Activated CD8-positive, alpha-beta memory T cell treated with anti-CD3 and anti-CD28 coated beads, Interleukin-2, amount 50 U/mL, for 1 hour (primary cell): ENCODE data around the gene RAP1B.

ENCODE experiments used
- DNase-seq: peaks from one replicate; pipeline ENCODE4 v3.0.0-alpha.2; 2020; ENCODE audit errors: extremely low read depth

Gene RAP1B

DNA sequence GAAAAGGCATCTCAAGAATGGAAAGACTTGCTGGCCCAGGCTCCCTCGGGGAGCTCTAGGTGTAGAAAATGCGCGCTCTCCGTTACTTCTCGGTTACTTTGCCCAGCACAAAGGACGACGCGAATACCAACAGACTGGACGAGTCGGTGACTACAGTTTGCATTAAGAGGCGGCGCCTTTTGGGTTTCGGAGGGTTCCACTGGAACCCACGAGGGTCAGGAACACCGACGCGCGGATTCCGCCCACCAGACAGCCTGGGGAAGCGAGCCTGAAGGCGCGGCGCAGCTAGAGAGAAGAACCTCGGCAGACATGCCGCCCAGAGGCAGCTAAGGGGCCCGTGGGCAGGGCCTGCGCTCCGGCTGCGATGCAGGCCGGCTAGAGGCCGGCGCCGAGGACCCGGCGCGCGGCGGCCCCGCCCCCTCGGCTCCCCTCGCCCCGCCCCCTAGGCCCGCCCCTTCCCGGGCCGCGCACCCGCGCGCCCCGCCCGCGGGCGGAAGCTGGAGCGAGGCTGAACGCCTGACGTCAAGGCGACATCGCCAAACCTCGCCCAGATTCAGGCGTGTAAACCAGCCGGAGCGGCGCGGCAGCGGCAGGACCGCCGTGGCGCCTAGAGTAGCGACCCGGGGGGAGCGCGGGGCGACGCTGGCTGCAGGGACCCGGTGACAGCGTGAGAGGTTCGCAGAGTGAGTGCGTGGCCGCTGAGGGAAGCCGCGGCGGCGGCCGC is at the start of gene RAP1B:
TSS of gene RAP1B (plus strand) at position 530 of the 724 bp plus-strand sequence. CDS start 37,826 bp downstream, outside the sequence.
- DNase-seq = peak; percentile 60

DNA sequence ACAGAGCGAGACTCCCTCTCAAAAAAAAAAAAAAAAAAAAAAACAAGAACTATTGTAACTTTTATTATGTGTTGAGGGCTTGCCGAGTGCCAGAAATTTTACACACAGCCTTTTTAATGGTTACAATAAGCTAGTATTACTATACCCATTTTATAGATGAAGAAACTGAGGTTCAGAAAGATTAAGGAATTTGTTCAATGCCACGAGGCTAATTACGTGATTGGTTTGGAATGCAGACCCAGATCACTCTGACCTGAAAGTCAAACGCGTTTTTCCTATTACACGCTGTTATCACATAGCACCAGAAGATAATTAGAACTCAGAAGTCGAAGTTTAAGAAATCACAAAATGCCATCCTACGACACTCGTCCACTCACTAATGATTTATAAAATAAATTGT is 48.9 kb upstream of the RAP1B start:
- DNase-seq = no peak

- DNase-seq = no peak
These were observed 46.5 kb upstream of the RAP1B start for GRCh38 chr12:68564166-68564565.

- DNase-seq = no peak
These were observed 45.3 kb upstream of the RAP1B start for GRCh38 chr12:68565391-68565903.

DNA sequence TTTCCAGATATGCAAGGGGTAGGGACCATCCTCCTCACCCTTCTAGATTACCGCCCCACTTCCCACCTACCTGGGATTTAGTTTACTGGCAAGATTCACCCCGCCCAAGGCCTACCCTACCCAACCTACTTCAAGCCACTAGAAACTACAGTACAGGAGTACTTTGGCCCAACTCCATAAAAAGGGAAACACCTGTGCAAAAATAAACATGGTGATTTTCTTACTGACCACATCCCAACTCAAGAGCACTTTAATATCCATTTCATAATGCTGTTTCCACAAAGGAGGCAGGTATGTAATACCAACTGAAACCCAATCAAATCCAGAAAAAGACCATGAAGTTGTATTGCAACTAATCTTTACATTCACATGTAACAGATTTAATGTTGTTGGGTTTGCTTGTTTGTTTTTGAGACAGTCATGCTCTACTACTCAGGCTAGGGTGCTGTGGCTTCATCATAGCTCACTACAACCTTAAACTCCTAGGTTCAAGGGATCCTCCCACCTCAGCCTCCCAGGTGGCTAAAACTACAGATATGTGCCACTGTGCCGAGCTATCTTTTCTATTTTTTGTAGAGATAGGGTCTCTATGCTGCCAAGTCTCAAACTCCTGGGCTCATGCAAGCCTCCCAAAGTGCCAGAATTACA is 41.7 kb upstream of the RAP1B start:
- DNase-seq = no peak

- DNase-seq = no peak
These were observed 38.0 kb upstream of the RAP1B start for GRCh38 chr12:68572661-68573060.

DNA sequence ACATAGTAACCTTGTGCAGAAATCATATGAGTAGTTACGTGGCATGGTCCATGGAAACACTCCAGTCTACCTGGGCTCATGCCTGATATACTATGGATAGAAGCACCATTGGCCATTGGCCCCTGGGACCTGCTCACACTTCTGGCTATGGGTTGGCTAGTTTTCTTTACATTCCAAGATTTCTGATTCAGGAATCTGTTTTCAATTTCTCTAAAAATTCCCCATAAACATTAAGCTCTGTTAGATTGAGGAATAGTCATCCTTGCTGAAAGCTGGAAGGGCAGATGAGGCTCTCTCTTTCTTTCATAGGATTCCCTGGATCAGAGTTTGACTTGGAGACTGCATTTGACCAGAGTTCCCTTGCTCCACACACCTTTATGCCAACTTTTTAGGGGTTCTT is 37.3 kb upstream of the RAP1B start:
- DNase-seq = no peak

GRCh38 chr12:68577949-68578348 is 32.8 kb upstream of the RAP1B start:
- no peak for DNase-seq

GRCh38 chr12:68578765-68579164 is 31.9 kb upstream of the RAP1B start:
- DNase-seq = no peak

DNA sequence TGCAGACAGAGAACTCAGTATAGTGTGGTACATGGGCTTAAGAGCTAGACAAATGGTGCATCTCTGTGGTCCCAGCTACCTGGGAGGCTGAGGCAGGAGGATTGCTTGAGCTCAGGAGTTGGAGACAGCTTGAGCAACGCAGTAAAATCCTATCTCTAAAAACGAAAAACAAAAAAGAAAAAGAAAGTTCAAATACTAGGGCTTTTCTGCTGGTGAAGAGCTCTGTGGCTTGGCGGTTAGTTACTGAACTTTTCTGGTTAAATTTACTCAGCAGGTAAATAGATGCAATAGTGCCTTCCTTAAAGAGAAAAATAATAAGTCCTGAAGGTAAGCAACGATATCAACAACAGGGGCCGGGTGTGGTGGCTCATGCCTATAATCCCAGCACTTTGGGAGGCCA is 31.4 kb upstream of the RAP1B start:
- no peak for DNase-seq

- DNase-seq = no peak
These were observed 29.8 kb upstream of the RAP1B start for GRCh38 chr12:68580911-68581310.

DNA sequence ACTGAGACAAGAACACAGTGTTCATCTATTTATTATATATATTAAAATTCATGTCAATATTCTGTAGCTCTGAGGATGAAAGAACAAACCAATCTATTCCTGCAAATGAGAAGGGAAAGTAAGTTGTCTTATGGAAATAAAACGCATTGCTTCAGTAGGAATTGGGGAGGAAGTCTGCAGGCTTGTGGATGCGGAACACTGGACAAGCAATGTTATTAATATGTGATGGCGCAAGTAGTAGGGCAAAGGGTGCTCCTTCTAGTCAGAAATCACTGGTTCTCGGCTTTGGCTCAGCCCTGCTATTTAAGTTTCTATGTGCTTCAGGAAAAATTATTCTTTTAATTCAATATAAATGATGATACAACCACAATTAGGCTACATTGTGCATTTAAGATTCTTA is 28.8 kb upstream of the RAP1B start:
- DNase-seq = no peak

DNA sequence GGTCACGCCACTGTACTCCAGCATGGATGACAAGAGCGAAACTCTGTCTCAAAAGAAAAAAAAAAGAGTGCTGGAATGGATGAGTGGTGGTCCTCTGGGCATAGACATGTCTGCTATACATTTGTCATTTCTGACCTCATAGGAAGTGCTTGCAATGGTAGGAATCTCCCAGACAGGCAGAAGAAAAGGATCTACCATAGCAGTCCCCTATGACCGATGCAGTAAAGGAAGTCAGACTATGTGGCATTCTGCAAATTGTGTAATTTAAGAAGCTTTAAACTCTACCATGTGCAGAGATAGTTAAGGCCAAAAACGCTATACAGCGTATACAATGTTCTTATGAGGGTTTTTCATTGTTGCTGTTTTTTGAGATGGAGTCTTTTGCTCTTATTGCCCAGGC is 24.7 kb upstream of the RAP1B start:
- no peak for DNase-seq

DNA sequence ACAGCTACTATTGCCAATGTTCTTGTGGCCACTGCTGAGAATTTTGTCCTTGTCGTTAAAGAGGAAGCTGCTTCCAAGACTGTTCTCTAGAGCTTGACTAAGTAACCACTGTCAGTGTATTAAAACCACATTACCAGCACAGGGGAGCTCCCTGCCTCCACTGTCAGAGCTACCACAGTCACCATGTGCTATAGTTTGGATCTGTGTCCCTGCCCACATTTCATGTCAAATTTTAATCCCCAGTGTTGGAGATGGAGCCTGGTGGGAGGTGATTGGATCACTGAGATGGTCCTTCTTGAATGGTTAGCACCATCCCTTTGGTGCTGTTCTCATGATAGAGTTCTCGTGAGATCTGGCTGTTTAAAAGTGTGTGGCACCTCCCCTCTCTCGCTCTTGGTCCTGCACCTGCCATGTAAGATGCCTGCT is 23.2 kb upstream of the RAP1B start:
- no peak for DNase-seq

GRCh38 chr12:68589194-68589593 is 21.5 kb upstream of the RAP1B start:
- DNase-seq = no peak

DNA sequence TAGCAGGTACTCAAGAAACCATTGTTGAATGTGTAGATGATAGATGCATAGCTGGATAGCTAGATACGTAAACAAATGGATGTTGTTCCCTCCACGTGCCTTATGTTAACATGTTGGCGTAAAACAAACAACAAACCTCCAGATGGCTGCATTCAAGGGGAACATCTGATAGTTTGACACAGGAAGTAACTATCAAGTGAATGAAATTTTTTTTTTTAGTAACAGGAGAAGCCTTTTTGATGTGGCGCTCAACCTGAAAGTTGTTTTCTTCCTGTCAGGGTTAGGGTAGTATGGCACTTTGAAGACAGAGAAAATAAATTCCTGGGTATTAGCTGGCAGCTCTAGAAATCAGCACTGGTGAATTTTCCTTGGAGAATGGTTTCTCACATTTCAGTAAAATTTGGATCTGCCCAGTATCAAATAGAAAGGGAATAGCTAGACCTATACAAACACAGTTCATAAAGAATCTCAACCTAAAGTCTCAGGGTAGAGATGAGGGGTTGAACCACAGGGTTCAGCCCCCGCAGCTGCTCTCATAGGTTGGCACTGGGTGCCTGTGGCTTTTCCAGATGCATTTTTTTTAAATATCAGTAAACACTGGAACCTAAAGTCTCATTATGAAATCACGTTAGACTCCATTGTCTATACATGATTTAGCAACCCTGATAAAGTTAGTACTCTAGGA is 18.8 kb upstream of the RAP1B start:
- DNase-seq = no peak

DNA sequence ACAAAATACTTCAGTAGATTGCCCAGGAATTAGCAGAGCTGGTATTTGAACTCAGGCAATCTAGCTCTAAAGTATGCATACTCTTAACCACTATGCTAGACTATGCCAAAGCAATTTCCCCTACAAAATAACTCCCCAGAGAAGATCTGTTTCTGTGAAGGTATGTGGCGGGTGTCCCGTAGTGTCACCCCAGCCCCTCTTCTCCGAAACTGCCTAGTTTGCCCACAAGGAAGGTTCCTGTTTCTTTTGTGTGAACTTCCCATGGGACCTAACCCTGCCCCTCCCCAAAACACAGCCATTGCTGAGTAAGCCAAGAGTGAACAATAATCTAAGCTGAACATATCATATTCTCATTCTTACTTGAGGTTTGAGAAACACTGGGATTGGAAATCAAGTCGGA is 15.5 kb upstream of the RAP1B start:
- no peak for DNase-seq

- DNase-seq = no peak
These were observed 8.9 kb upstream of the RAP1B start for GRCh38 chr12:68601767-68602166.

- DNase-seq = no peak
These were observed 8.0 kb upstream of the RAP1B start for GRCh38 chr12:68602720-68603119.

DNA sequence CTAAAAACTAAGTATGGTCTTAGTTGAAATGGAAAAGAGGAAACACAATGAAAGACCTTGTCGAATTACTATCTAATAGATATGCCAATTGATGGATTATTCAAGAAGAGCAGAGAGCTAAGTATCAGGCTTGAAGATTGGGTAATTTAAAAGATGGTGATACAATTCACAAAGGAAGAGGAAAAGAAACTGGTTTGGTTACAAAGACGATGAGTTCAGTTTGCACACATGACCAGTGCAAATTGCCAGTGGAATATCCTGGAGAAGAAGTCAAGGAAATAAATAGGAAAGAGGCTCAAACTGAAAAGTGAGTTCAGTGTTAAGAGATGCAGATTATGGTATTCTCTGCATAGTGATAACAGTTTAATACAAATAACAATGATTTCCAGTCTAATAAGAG is 2.5 kb upstream of the RAP1B start:
- no peak for DNase-seq

DNA sequence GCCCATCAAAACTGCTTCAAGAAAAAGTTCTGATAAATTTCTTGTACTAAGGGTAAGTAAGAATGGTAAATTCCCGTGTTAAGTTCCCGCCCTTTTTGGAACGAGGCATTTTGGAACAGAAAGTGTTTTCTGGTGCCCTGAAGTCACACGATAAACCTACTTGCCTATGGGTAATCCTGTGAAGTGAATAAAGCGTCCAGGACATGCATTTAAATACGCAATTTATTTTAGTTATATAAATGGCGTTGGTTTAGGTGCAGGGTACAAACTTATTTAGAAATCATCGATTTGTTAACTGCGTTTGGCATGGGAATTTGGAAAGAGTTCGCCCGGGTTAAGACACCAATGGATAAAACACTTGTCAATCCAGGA is 715 bp upstream of the RAP1B start:
- no peak for DNase-seq

DNA sequence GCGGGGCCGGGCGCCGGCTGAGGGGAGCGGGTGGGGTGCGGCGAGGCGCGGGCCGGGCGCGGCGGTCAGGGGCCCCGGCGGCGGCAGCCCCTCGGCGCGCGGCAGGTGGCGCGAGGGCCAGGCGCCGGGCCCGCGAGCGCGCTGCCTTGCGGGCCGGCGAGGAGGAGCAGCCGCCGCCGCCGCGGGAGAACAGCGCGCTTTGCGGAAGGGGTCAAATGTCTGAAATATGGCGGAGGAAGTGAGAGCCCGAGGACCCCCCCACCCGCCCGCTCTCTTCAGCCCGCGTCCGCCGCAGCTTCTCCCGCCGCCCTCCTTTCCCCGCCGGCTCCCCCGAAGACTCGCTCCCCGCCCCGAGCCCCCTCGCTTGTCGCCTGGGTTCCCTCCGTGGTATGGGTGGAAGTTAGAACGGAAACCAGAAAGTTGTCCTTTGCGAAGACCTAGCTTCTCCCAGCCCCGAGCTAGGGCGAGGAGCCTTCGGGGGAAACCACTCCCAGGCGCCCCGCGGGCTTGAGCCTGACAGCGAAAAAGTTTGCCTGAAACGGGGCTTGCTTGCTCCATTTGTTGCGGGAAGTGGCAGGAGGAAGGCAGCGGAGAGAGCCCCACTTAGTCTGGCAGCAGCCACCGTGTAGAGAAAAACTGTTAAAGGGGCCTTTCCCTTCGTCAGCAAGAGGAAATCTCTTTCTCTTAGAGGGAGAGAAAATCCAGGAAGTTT is 551 bp downstream of the RAP1B start:
- no peak for DNase-seq
